Measurements from ENCODE around the gene NCAPD2.

GRCh38 chr12:6541371-6542165 lies 47.7 kb downstream of the NCAPD2 start:
- TF ChIP-seq EZH2 (IDR thresholded peaks at IDR 0.05; ENCODE audit: borderline replicate concordance, low read length) (no peak), CTCF (conservative IDR thresholded peaks at IDR 0.05 in 1 of 2, IDR thresholded peaks at IDR 0.05 in 1 of 2; ENCODE audit: extremely low read depth in 1 of 2, insufficient read depth in 1 of 2, low read depth in 1 of 2, low read length in 2 of 2) (no peak)

Measured in mammary epithelial cell (primary cell).